A673 (cell line): ENCODE measurements around the gene ACTL7A. TPM values are rescaled to one million over a fixed set of nuclear protein-coding genes. Genes with fewer than 3 reads are reported as not detected.

ENCODE experiments used
- BruUV-seq: library from RNA; stranded (reverse); fragments of 400-500 nt; replicated peaks from 2 replicates; lab custom pipeline; 2021; lab: Mats Ljungman, UMichigan
- CTCF ChIA-PET: fragments of 300-600 bp; sonication (Branson Sonifier 250); formaldehyde crosslinking; loops from one replicate; lab custom pipeline; 2022; ENCODE audit warnings: antibody characterized with exemption; lab: Charles Lee
- POLR2A ChIA-PET: fragments of 300-600 bp; sonication (Branson Sonifier 250); formaldehyde crosslinking; loops from one replicate; lab custom pipeline; 2022; ENCODE audit warnings: antibody characterized with exemption; ENCODE audit not compliant: low non-redundant PET; lab: Charles Lee
- DNase-seq: peaks from one replicate; pipeline ENCODE4 v3.0.0-alpha.2; 2015; ENCODE audit warnings: low spot score
- H3K27ac ChIP-seq: fragments of 200-600 bp; sonication (generic); 2 replicates; pipeline ENCODE4 v1.5.1; 2016; ENCODE audit warnings: mixed run types, low read depth, mild to moderate bottlenecking, mixed read lengths, antibody characterized with exemption, low read length; ENCODE audit not compliant: poor library complexity, severe bottlenecking
- H3K27me3 ChIP-seq: fragments of 200-600 bp; sonication (generic); replicated peaks from 2 replicates; pipeline ENCODE4 v1.6.1; 2017; ENCODE audit warnings: mixed run types, low read depth, mild to moderate bottlenecking, mixed read lengths, antibody characterized with exemption, low read length; ENCODE audit not compliant: insufficient read depth, poor library complexity
- H3K36me3 ChIP-seq: fragments of 200-600 bp; sonication (generic); 2 replicates; pipeline ENCODE4 v1.6.1; 2016; ENCODE audit warnings: mixed run types, mild to moderate bottlenecking, mixed read lengths, antibody characterized with exemption, low read length; ENCODE audit not compliant: insufficient read depth, poor library complexity, severe bottlenecking
- H3K4me1 ChIP-seq: fragments of 200-600 bp; sonication (generic); 2 replicates; pipeline ENCODE4 v1.6.1; 2017; ENCODE audit warnings: mixed run types, mild to moderate bottlenecking, mixed read lengths, antibody characterized with exemption, low read length; ENCODE audit not compliant: insufficient read depth, poor library complexity, severe bottlenecking
- H3K4me3 ChIP-seq: fragments of 200-600 bp; sonication (generic); 2 replicates; pipeline ENCODE4 v1.5.1; 2016; ENCODE audit warnings: low read depth, mixed run types, mild to moderate bottlenecking, mixed read lengths, low read length; ENCODE audit not compliant: poor library complexity, severe bottlenecking
- H3K9me3 ChIP-seq: fragments of 200-600 bp; sonication (generic); 2 replicates; pipeline ENCODE4 v1.6.1; 2016; ENCODE audit warnings: mixed run types, low read depth, mild to moderate bottlenecking, mixed read lengths, antibody characterized with exemption, low read length; ENCODE audit not compliant: poor library complexity, severe bottlenecking
- CTCF ChIP-seq: fragments of 300-800, 200-600 bp; sonication (generic); conservative IDR thresholded peaks from 2 replicates; pipeline ENCODE4 v1.5.1; 2017; ENCODE audit warnings: low read depth, mild to moderate bottlenecking, antibody characterized with exemption, low read length, moderate library complexity, mixed read lengths
- EZH2 ChIP-seq: fragments of 200-600 bp; sonication (generic); IDR thresholded peaks from 2 replicates; pipeline ENCODE4 v1.6.1; 2017; ENCODE audit warnings: borderline replicate concordance, low read depth, mild to moderate bottlenecking, mixed read lengths, antibody characterized with exemption, low read length; ENCODE audit not compliant: poor library complexity, severe bottlenecking
- intact Hi-C: fragments of 100-400 bp; cut with micrococcal nuclease; formaldehyde crosslinking; loops from one replicate; pipeline ENCODE4 v1.10.0; 2022; ENCODE audit not compliant: unreplicated experiment
- total RNA-seq: library from RNA; stranded (reverse); gene quantifications from 2 replicates; pipeline ENCODE4 v1.2.3, GENCODE V29; 2021

ACTL7A gene
- total RNA-seq, 1 experiment from 2014 or later: not detected

GRCh38 chr9:108842610-108843295, 19.3 kb upstream of the ACTL7A start:
- no peaks in the 10 kb centered on the region for H3K36me3 ChIP-seq
- H3K27ac ChIP-seq: no peak overlapping the region
- CTCF ChIA-PET: no interaction called here

GRCh38 chr9:108844391-108844790, 17.7 kb upstream of the ACTL7A start:
- POLR2A ChIA-PET: no interaction called here
- no peak overlapping the region for H3K4me3 ChIP-seq
- H3K27ac ChIP-seq: no peak overlapping the region
- no TSS peak for BruUV-seq
- H3K4me1 ChIP-seq: no peaks in the 10 kb centered on the region
- intact Hi-C loops: no loop called here
- H3K9me3 ChIP-seq: no peaks in the 10 kb centered on the region
- H3K27me3 ChIP-seq: no peaks in the 10 kb centered on the region
- no peaks in the 10 kb centered on the region for H3K36me3 ChIP-seq
- TF ChIP-seq CTCF: no peak
- TF ChIP-seq EZH2: no peak
- CTCF ChIA-PET: no interaction called here
- no peak for DNase-seq

More at GRCh38 chr9:108842610-108843295, 19.3 kb upstream of the ACTL7A start:
- no peak for DNase-seq
- no peaks in the 10 kb centered on the region for H3K9me3 ChIP-seq
- intact Hi-C loops: no loop called here
- H3K4me1 ChIP-seq: no peaks in the 10 kb centered on the region
- TF ChIP-seq CTCF: no peak
- TF ChIP-seq EZH2: no peak
- H3K27me3 ChIP-seq: no peaks in the 10 kb centered on the region
- POLR2A ChIA-PET: no interaction called here
- BruUV-seq: no TSS peak
- H3K4me3 ChIP-seq: no peak overlapping the region

GRCh38 chr9:108844856-108845255, 17.2 kb upstream of the ACTL7A start:
- ChIA-PET CTCF (no interaction called here), POLR2A (no interaction called here)
- no TSS peak for BruUV-seq
- Histone ChIP-seq H3K4me1 (no peaks in the 10 kb centered on the region), H3K27ac (no peak overlapping the region), H3K27me3 (no peaks in the 10 kb centered on the region), H3K36me3 (no peaks in the 10 kb centered on the region), H3K9me3 (no peaks in the 10 kb centered on the region), H3K4me3 (no peak overlapping the region)
- DNase-seq: no peak
- TF ChIP-seq EZH2 (no peak), CTCF (no peak)
- intact Hi-C loops: no loop called here
